B cell (primary cell): ENCODE measurements around the gene CHD2. TPM values are rescaled to one million over a fixed set of nuclear protein-coding genes. Genes with fewer than 3 reads are reported as not detected.

Experiments
- ATAC-seq: fragments of 200-7000 bp; cut with Tn5 transposase; one replicate; pipeline ENCODE4 v1.10.0; 2021; ENCODE audit warnings: low read depth, mild to moderate bottlenecking, moderate number of reproducible peaks, moderate library complexity
- CTCF ChIA-PET: fragments of 350-600 bp; sonication (Branson Sonifier 250); formaldehyde crosslinking; loops from one replicate; lab custom pipeline; 2021; ENCODE audit warnings: antibody characterized with exemption, inconsistent platforms; lab: Charles Lee
- POLR2A ChIA-PET: fragments of 350-600 bp; sonication (Branson Sonifier 250); formaldehyde crosslinking; loops from one replicate; lab custom pipeline; 2021; ENCODE audit warnings: antibody characterized with exemption; lab: Charles Lee
- DNase-seq: peaks from one replicate; pipeline ENCODE4 v3.0.0; 2013
- H2AFZ ChIP-seq: 2 replicates; pipeline ENCODE4 v1.6.1; 2012; ENCODE audit warnings: mild to moderate bottlenecking, low read depth, low read length; ENCODE audit not compliant: insufficient read depth, poor library complexity, severe bottlenecking
- H3K27ac ChIP-seq, 2 donors: 1 replicate in 1 of 2; 2 replicates in 1 of 2; pipeline ENCODE4 v1.5.1; 2012 to 2013; ENCODE audit warnings: low read length in 2 of 2, mild to moderate bottlenecking in 2 of 2, moderate library complexity in 1 of 2
- H3K27me3 ChIP-seq, 4 experiments: fragments of 200-600 bp in 1 of 4; sonication (generic) in 1 of 4; replicated peaks in 1 of 4; 1 replicate in 2 of 4; 2 replicates in 2 of 4; pipeline versions ENCODE4 v1.6.1 to v1.7.0; 2013 to 2016; ENCODE audit warnings: low read length in 3 of 4, mild to moderate bottlenecking in 2 of 4, mixed read lengths in 1 of 4, moderate library complexity in 1 of 4; ENCODE audit not compliant: insufficient read depth in 4 of 4, control insufficient read depth in 3 of 4; ENCODE audit errors: control extremely low read depth in 1 of 4
- H3K36me3 ChIP-seq, 2 experiments: replicated peaks in 1 of 2; 1 replicate in 1 of 2; 2 replicates in 1 of 2; pipeline versions ENCODE4 v1.6.1 to v1.7.1; 2013; ENCODE audit warnings: low read length in 1 of 2; ENCODE audit not compliant: insufficient read depth in 2 of 2, control insufficient read depth in 1 of 2; ENCODE audit errors: control extremely low read depth in 1 of 2, extremely low read depth in 1 of 2
- H3K4me1 ChIP-seq, 2 donors: fragments of 200-600 bp in 1 of 2; sonication (generic) in 1 of 2; 1 replicate in 1 of 2; 2 replicates in 1 of 2; pipeline versions ENCODE4 v1.5.1 to v1.6.1; 2013 to 2017; ENCODE audit warnings: low read length in 2 of 2; ENCODE audit not compliant: control insufficient read depth in 2 of 2, insufficient read depth in 2 of 2
- H3K4me2 ChIP-seq: replicated peaks from 2 replicates; pipeline ENCODE3; 2012; ENCODE audit warnings: mild to moderate bottlenecking, low read depth, low read length; ENCODE audit not compliant: poor library complexity, severe bottlenecking
- H3K4me3 ChIP-seq, 5 experiments: fragments of 200-600 bp in 1 of 5; sonication (generic) in 1 of 5; 1 replicate in 3 of 5; 2 replicates in 2 of 5; pipeline versions ENCODE4 v1.5.1 to v1.7.0; 2011 to 2016; ENCODE audit warnings: low read length in 4 of 5, mild to moderate bottlenecking in 4 of 5, low read depth in 2 of 5, control low read depth in 1 of 5, moderate library complexity in 1 of 5; ENCODE audit not compliant: insufficient read depth in 1 of 5; ENCODE audit errors: control extremely low read depth in 1 of 5, extremely low read depth in 1 of 5
- H3K79me2 ChIP-seq: fragments of 200-600 bp; sonication (generic); one replicate; pipeline ENCODE4 v1.6.0; 2016; ENCODE audit warnings: low read length; ENCODE audit not compliant: control insufficient read depth, insufficient read depth
- H3K9ac ChIP-seq: fragments of 200-600 bp; sonication (generic); 2 replicates; pipeline ENCODE4 v1.6.1; 2017; ENCODE audit warnings: mild to moderate bottlenecking, low read length, moderate library complexity
- H3K9me3 ChIP-seq, 3 donors: one replicate each; pipeline versions ENCODE4 v1.6.1 to v1.7.1; 2013; ENCODE audit warnings: low read length in 2 of 3; ENCODE audit not compliant: control insufficient read depth in 2 of 3, insufficient read depth in 1 of 3; ENCODE audit errors: control extremely low read depth in 1 of 3
- H4K20me1 ChIP-seq: 2 replicates; pipeline ENCODE4 v1.6.0; 2012; ENCODE audit warnings: mild to moderate bottlenecking, low read length; ENCODE audit not compliant: insufficient read depth, control insufficient read depth, poor library complexity, severe bottlenecking
- H3K27ac Mint-ChIP-seq: one replicate; pipeline ENCODE4 v1.8.0; 2021; ENCODE audit warnings: mixed read lengths
- H3K27me3 Mint-ChIP-seq: one replicate; pipeline ENCODE4 v1.8.0; 2021; ENCODE audit warnings: mixed read lengths
- H3K4me1 Mint-ChIP-seq: one replicate; pipeline ENCODE4 v1.8.0; 2021; ENCODE audit warnings: mixed read lengths
- H3K4me3 Mint-ChIP-seq: one replicate; pipeline ENCODE4 v1.8.0; 2021; ENCODE audit warnings: mixed read lengths
- H3K9me3 Mint-ChIP-seq: one replicate; pipeline ENCODE4 v1.8.0; 2022; ENCODE audit warnings: mixed read lengths; ENCODE audit not compliant: insufficient read depth
- CTCF ChIP-seq: fragments of 200-600 bp; IDR thresholded peaks from one replicate; pipeline ENCODE4 v1.8.0; 2022; ENCODE audit warnings: antibody characterized with exemption, mild to moderate bottlenecking
- EZH2 ChIP-seq: IDR thresholded peaks from 2 replicates; pipeline ENCODE4 v1.6.1; 2012; ENCODE audit warnings: borderline replicate concordance, low read depth, mild to moderate bottlenecking, moderate library complexity, low read length; ENCODE audit not compliant: insufficient read depth, poor library complexity, severe bottlenecking
- WGBS: methylation state at CpG from one replicate; pipeline ENCODE4 v1.1.5; 2013; ENCODE audit warnings: missing lambda C conversion rate; ENCODE audit not compliant: insufficient coverage; 5-methylcytosine and 5-hydroxymethylcytosine counted together
- intact Hi-C: fragments of 100-400 bp; cut with micrococcal nuclease; formaldehyde crosslinking; loops from one replicate; pipeline ENCODE4 v1.10.0; 2022
- polyA plus RNA-seq: library from polyadenylated mRNA; depleted of rRNA; stranded (reverse); fragments of >200 nt; gene quantifications from 2 replicates; pipeline ENCODE4 v1.2.3, GENCODE V29; 2012
- total RNA-seq, 2 donors: library from RNA; stranded (reverse); fragments of 120-200 nt in 1 of 2; gene quantifications; 1 replicate in 1 of 2; 2 replicates in 1 of 2; pipeline versions ENCODE4 v1.2.3 to v1.2.4, GENCODE V29; 2013 to 2022

Gene CHD2
- total and polyA plus RNA-seq, 2 donors (not counting 1 experiment from before 2014, with no cell fraction given) = 86.9 to 353 TPM

GRCh38 chr15:92883876-92884435, 16.2 kb upstream of the CHD2 start:
- Histone ChIP-seq H3K4me1 (peaks cover 20 to 45% of the 10 kb centered on the region in 2 donors), H3K36me3 (peaks cover 8 to 37% of the 10 kb centered on the region in 2 experiments), H3K4me2 (peak overlapping the region; percentile 85), H3K9ac (peak overlapping the region; percentile 97), H2AFZ (no peak overlapping the region), H3K27ac (peak overlapping the region; percentile 88 to 97), H3K27me3 (no peaks in the 10 kb centered on the region), H3K4me3 (peak overlapping the region; percentile 69 to 100 (median 88)), H4K20me1 (peaks cover 8% of the 10 kb centered on the region), H3K79me2 (peaks cover 69% of the 10 kb centered on the region), H3K9me3 (peaks cover 0 to under 1% (median 0%) of the 10 kb centered on the region in 3 donors)
- WGBS = no CpG with 5 or more reads among the region's 12 CpGs
- CTCF ChIA-PET = interaction anchor here (1.2 to 5.7 kb wide), 12 partner anchors 12 to 87 kb away, joined by 3 to 75 read pairs (median 12); partner anchors contain the start of gene CHD2
- Mint-ChIP-seq H3K9me3 (no peaks in the 10 kb centered on the region), H3K4me3 (peak overlapping the region; percentile 96), H3K27me3 (no peaks in the 10 kb centered on the region), H3K27ac (peak overlapping the region; percentile 97), H3K4me1 (peaks cover 50% of the 10 kb centered on the region)
- intact Hi-C loops = no loop called here
- TF ChIP-seq CTCF (no peak), EZH2 (no peak)
- DNase-seq (no peak), ATAC-seq (no peak)
- POLR2A ChIA-PET = interaction anchor here (1.1 to 7.9 kb wide), 9 partner anchors 14 to 73 kb away, joined by 3 to 266 read pairs (median 44); partner anchors contain the start of gene CHD2
